Endothelial cell of umbilical vein (primary cell): ENCODE measurements around the gene C1QL2. TPM values are rescaled to one million over a fixed set of nuclear protein-coding genes. Genes with fewer than 3 reads are reported as not detected.

Source experiments
- BruUV-seq: library from RNA; stranded (reverse); fragments of 400-500 nt; replicated peaks from 2 replicates; lab custom pipeline; 2021; lab: Mats Ljungman, UMichigan
- CTCF ChIA-PET: fragments of 300-600, 350-600 bp; sonication (Branson Sonifier 250); formaldehyde crosslinking; loops from one replicate; lab custom pipeline; 2021; ENCODE audit warnings: antibody characterized with exemption, inconsistent platforms; lab: Charles Lee
- POLR2A ChIA-PET: fragments of 300-600, 350-600 bp; sonication (Branson Sonifier 250); formaldehyde crosslinking; loops from one replicate; lab custom pipeline; 2021; ENCODE audit warnings: antibody characterized with exemption, inconsistent platforms; lab: Charles Lee
- DNase-seq: peaks from one replicate; pipeline ENCODE4 v3.0.0-alpha.2; 2011; ENCODE audit warnings: low read depth, low spot score
- FAIRE-seq: peaks from 2 replicates; lab custom pipeline; 2011; peaks lifted over from hg19 to GRCh38; lab: Jason Lieb, UNC
- H2AFZ ChIP-seq: 2 replicates; pipeline ENCODE4 v1.6.0; 2012; ENCODE audit warnings: low read depth, low read length, control low read depth, inconsistent platforms
- H3K27ac ChIP-seq: 2 replicates; pipeline ENCODE4 v1.5.1; 2011; ENCODE audit warnings: low read depth, mild to moderate bottlenecking, control low read depth, low read length, moderate library complexity; ENCODE audit not compliant: insufficient read depth
- H3K27me3 ChIP-seq, 2 experiments: 2 replicates each; pipeline versions ENCODE4 v1.6.0 to v1.6.1; 2011; ENCODE audit warnings: low read length in 2 of 2, mixed read lengths in 1 of 2; ENCODE audit not compliant: control insufficient read depth in 2 of 2, insufficient read depth in 2 of 2
- H3K36me3 ChIP-seq, 2 experiments: 2 replicates in 1 of 2; 3 replicates in 1 of 2; pipeline ENCODE4 v1.5.1; 2011; ENCODE audit warnings: low read length in 2 of 2, mild to moderate bottlenecking in 1 of 2, moderate library complexity in 1 of 2; ENCODE audit not compliant: control insufficient read depth in 2 of 2, insufficient read depth in 2 of 2; ENCODE audit errors: extremely low read depth in 1 of 2
- H3K4me1 ChIP-seq: 3 replicates; pipeline ENCODE4 v1.5.1; 2011; ENCODE audit warnings: mild to moderate bottlenecking, low read length; ENCODE audit not compliant: control insufficient read depth, insufficient read depth; ENCODE audit errors: extremely low read depth
- H3K4me2 ChIP-seq: 2 replicates; pipeline ENCODE4 v1.6.1; 2011; ENCODE audit warnings: low read length, control low read depth, mixed read lengths; ENCODE audit not compliant: insufficient read depth
- H3K4me3 ChIP-seq, 3 experiments: fragments of 200-600 bp in 1 of 3; sonication (generic), shearing (Covaris generic) in 1 of 3; replicated peaks in 1 of 3; 2 replicates each; pipeline ENCODE4 v1.5.1; 2011 to 2016; ENCODE audit warnings: control low read depth in 3 of 3, low read length in 3 of 3, mild to moderate bottlenecking in 2 of 3, inconsistent platforms in 1 of 3, low read depth in 1 of 3, moderate library complexity in 1 of 3; ENCODE audit not compliant: insufficient read depth in 1 of 3
- H3K79me2 ChIP-seq: 2 replicates; pipeline ENCODE4 v1.6.0; 2012; ENCODE audit warnings: low read length, inconsistent platforms; ENCODE audit not compliant: control insufficient read depth, insufficient read depth
- H3K9ac ChIP-seq: replicated peaks from 2 replicates; pipeline ENCODE3; 2011; ENCODE audit warnings: low read length, control low read depth; ENCODE audit not compliant: insufficient read depth; ENCODE audit errors: extremely low read depth
- H3K9me1 ChIP-seq: replicated peaks from 3 replicates; pipeline ENCODE4 v1.6.0; 2011; ENCODE audit warnings: mild to moderate bottlenecking, low read length; ENCODE audit not compliant: control insufficient read depth, insufficient read depth; ENCODE audit errors: extremely low read depth
- H3K9me3 ChIP-seq: replicated peaks from 2 replicates; pipeline ENCODE4 v1.5.1; 2012; ENCODE audit warnings: low read length, inconsistent platforms; ENCODE audit not compliant: control insufficient read depth, insufficient read depth
- H4K20me1 ChIP-seq: replicated peaks from 2 replicates; pipeline ENCODE3; 2011; ENCODE audit warnings: mild to moderate bottlenecking, low read length; ENCODE audit not compliant: control insufficient read depth, insufficient read depth; ENCODE audit errors: extremely low read depth
- CTCF ChIP-seq, 2 donors: IDR thresholded peaks; 1 replicate in 1 of 2; 2 replicates in 1 of 2; pipeline ENCODE4 v1.5.1; 2011; ENCODE audit warnings: low read length in 2 of 2, mild to moderate bottlenecking in 2 of 2, moderate library complexity in 2 of 2, control low read depth in 1 of 2, inconsistent platforms in 1 of 2, low read depth in 1 of 2; ENCODE audit not compliant: insufficient read depth in 1 of 2; ENCODE audit errors: extremely low read depth in 1 of 2
- EZH2 ChIP-seq: IDR thresholded peaks from 2 replicates; pipeline ENCODE4 v1.6.1; 2012; ENCODE audit warnings: borderline replicate concordance, low read depth, mild to moderate bottlenecking, moderate library complexity, low read length, inconsistent platforms; ENCODE audit not compliant: severe bottlenecking
- FOS ChIP-seq: IDR thresholded peaks from 2 replicates; pipeline ENCODE4 v1.6.1; 2011; ENCODE audit warnings: mild to moderate bottlenecking, low read length, moderate library complexity, borderline replicate concordance; ENCODE audit not compliant: insufficient read depth
- GATA2 ChIP-seq: IDR thresholded peaks from 2 replicates; pipeline ENCODE4 v1.7.0; 2011; ENCODE audit warnings: low read depth, mild to moderate bottlenecking, moderate library complexity, mixed read lengths, low read length; ENCODE audit not compliant: insufficient read length, insufficient read depth
- JUN ChIP-seq: IDR thresholded peaks from 2 replicates; pipeline ENCODE4 v1.6.1; 2011; ENCODE audit warnings: borderline replicate concordance, low read depth; ENCODE audit not compliant: insufficient read length, insufficient read depth
- MYC ChIP-seq: IDR thresholded peaks from one replicate; pipeline ENCODE4 v1.6.1; 2011; ENCODE audit warnings: mild to moderate bottlenecking, low read depth, low read length
- POLR2A ChIP-seq: IDR thresholded peaks from 2 replicates; pipeline ENCODE4 v1.6.1; 2012; ENCODE audit warnings: low read depth, mild to moderate bottlenecking, control low read depth, low read length
- POLR2AphosphoS5 ChIP-seq: IDR thresholded peaks from 2 replicates; pipeline ENCODE4 v1.6.1; 2012; ENCODE audit warnings: low read depth, mild to moderate bottlenecking, control low read depth, low read length, moderate library complexity; ENCODE audit not compliant: insufficient read depth
- dilution Hi-C: fragments of 300-500 bp; cut with MboI; formaldehyde crosslinking; loops from one replicate; pipeline ENCODE4 v1.15.0; 2019; ENCODE audit warnings: low sequenced_read_pairs; ENCODE audit not compliant: extremely low pct_ligation_motif_present
- intact Hi-C: fragments of 100-400 bp; cut with micrococcal nuclease; formaldehyde crosslinking; loops from one replicate; pipeline ENCODE4 v1.10.0; 2022
- polyA plus RNA-seq, 4 experiments: library from polyadenylated mRNA; depleted of rRNA in 3 of 4; stranded (reverse) in 3 of 4; unstranded in 1 of 4; fragments of >200 nt; gene quantifications; 2 replicates each; pipeline versions ENCODE4 v1.2.1 to v1.2.3, GENCODE V29; 2011 to 2012; ENCODE audit warnings: missing spikeins in 1 of 4
- total RNA-seq: library from RNA; stranded (reverse); gene quantifications from 2 replicates; pipeline ENCODE4 v1.2.3, GENCODE V29; 2021
- TF ChIP-seq, protein P1 (sequence below): IDR thresholded peaks from 2 replicates; pipeline ENCODE4 v1.6.1; 2011; ENCODE audit not compliant: insufficient read depth, insufficient read length

Gene C1QL2
- total and polyA plus RNA-seq, 2 donors (not counting 3 experiments of a cell fraction or from before 2014, with no cell fraction given) = not detected

- H3K27ac ChIP-seq = no peak overlapping the region
- no peaks in the 10 kb centered on the region for H4K20me1 ChIP-seq
- no TSS peak for BruUV-seq
- ChIA-PET CTCF (interaction anchor here (1.0 kb wide), 1 partner anchor 24 kb away, joined by 3 read pairs; no protein-coding TSS in a partner anchor), POLR2A (no interaction called here)
- no peaks in the 10 kb centered on the region for H3K79me2 ChIP-seq
- H3K4me2 ChIP-seq = no peak overlapping the region
- no peaks in the 10 kb centered on the region for H3K36me3 ChIP-seq
- DNase-seq (no peak), FAIRE-seq (no peak)
- no peaks in the 10 kb centered on the region for H3K27me3 ChIP-seq
- H3K9me3 ChIP-seq = no peaks in the 10 kb centered on the region
- no peak overlapping the region for H3K9ac ChIP-seq
- H3K4me3 ChIP-seq = no peak overlapping the region
- no peaks in the 10 kb centered on the region for H3K4me1 ChIP-seq
- H2AFZ ChIP-seq = no peak overlapping the region
- TF ChIP-seq GATA2 (no peak), POLR2A (no peak), FOS (no peak), MYC (no peak), JUN (no peak), CTCF (IDR thresholded peaks at IDR 0.05; ENCODE audit: extremely low read depth in 1 of 2, insufficient read depth in 1 of 2, low read depth in 1 of 2, low read length in 2 of 2) (no peak), EZH2 (no peak), POLR2AphosphoS5 (no peak)
- TF ChIP-seq, protein P1, sequence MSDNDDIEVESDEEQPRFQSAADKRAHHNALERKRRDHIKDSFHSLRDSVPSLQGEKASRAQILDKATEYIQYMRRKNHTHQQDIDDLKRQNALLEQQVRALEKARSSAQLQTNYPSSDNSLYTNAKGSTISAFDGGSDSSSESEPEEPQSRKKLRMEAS = no peak
- dilution Hi-C loops (no loop called here), intact Hi-C loops (no loop called here)
- H3K9me1 ChIP-seq = no peaks in the 10 kb centered on the region
These were observed 32.0 kb upstream of the C1QL2 start for GRCh38 chr2:119190321-119191111.
